ENCODE measurements around the gene CTIF. TPM values are rescaled to one million over a fixed set of nuclear protein-coding genes. Genes with fewer than 3 reads are reported as not detected.

Gene CTIF
- total RNA-seq, 2 experiments from 2014 or later = 0.06 to 0.38 TPM

DNA sequence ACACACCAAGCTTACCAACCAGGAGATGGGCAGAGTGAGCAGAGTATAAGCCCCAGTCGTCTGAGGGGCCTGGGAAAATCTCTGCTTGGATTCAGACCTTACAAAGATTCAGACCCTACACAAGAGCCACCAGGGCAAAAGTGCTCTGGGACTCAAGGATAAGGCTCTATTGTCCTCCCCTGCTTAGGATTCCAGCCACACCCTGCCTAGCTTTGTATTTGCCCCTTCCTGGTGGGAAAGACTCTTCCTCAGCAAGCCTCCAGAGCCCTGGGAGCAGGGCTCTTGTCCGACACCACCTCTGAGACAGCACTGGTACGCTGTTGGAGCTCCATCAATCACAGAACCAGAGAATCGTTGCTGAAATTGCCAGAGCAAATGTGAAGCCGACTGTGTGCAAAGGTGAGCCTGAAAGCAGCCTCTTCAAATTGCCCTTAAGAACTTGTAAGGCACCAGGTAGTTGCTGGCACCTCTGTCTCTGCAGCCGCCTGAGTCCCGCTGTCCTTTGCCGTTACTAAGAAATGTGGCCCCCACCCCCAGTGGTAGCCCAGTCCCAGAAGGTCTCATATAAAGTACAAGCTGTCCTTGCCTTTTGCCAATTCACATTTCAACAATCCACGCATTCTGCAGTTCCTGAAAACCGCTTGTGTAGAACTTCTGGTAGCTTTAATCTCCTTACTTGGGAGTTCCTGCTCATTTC is 148.7 kb downstream of the CTIF start:
- no peaks in the 10 kb centered on the region for H3K79me2 ChIP-seq (ENCODE audit: insufficient read depth, low read depth, low read length)
- no peaks in the 10 kb centered on the region for H3K36me3 ChIP-seq (ENCODE audit: insufficient read depth, low read length)
- H3K9me2 ChIP-seq (ENCODE audit: insufficient read depth, low read length) = no peaks in the 10 kb centered on the region
- H3K9me3 ChIP-seq (ENCODE audit: low read length) = no peaks in the 10 kb centered on the region
- H3K4me3 ChIP-seq (ENCODE audit: low read depth, low read length, poor library complexity, severe bottlenecking) = no peak overlapping the region
- BruUV-seq (replicated peaks) = no TSS peak
- H4K20me1 ChIP-seq (ENCODE audit: insufficient read depth, low read length) = no peaks in the 10 kb centered on the region
- ChIA-PET CTCF (ENCODE audit: unreplicated experiment) (no interaction called here), POLR2A (no interaction called here)
- TF ChIP-seq EZH2phosphoT487 (IDR thresholded peaks at IDR 0.05; ENCODE audit: borderline replicate concordance, low read depth, low read length) = no peak
- TF ChIP-seq, protein P1, sequence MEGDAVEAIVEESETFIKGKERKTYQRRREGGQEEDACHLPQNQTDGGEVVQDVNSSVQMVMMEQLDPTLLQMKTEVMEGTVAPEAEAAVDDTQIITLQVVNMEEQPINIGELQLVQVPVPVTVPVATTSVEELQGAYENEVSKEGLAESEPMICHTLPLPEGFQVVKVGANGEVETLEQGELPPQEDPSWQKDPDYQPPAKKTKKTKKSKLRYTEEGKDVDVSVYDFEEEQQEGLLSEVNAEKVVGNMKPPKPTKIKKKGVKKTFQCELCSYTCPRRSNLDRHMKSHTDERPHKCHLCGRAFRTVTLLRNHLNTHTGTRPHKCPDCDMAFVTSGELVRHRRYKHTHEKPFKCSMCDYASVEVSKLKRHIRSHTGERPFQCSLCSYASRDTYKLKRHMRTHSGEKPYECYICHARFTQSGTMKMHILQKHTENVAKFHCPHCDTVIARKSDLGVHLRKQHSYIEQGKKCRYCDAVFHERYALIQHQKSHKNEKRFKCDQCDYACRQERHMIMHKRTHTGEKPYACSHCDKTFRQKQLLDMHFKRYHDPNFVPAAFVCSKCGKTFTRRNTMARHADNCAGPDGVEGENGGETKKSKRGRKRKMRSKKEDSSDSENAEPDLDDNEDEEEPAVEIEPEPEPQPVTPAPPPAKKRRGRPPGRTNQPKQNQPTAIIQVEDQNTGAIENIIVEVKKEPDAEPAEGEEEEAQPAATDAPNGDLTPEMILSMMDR (conservative IDR thresholded peaks at IDR 0.05; ENCODE audit: low read length) = no peak
- no peak overlapping the region for H3K27ac ChIP-seq (ENCODE audit: low read depth, low read length, poor library complexity, severe bottlenecking)
- intact Hi-C loops (cut with micrococcal nuclease; ENCODE audit: unreplicated experiment) = no loop called here
- H2AFZ ChIP-seq (ENCODE audit: low read length) = no peak overlapping the region
- DNase-seq (ENCODE audit: low spot score) = no peak
- H3K4me2 ChIP-seq (ENCODE audit: low read length) = no peak overlapping the region
- H3K4me1 ChIP-seq (ENCODE audit: insufficient read depth, low read length, poor library complexity, severe bottlenecking) = no peaks in the 10 kb centered on the region

DNA sequence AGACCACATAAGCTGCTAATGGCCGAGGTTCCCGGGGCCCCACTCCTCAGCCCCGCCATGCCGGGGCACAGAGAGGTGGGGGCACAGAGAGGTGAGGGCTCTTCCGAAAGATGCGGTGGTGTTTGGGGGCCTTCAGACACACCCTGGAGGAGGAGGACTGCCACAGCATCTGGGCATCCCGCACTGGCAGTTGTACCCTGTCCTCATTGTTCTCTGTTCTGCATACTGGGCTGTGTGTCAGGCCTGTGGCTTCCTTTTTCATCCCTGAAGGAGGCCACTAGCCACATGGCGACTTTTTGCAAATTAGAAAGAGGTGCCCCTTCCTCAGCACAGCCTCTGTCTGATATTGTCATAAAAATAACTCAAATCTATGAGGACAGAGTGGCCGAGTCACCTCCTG is 150.1 kb downstream of the CTIF start:
- POLR2A ChIA-PET = no interaction called here

GRCh38 chr18:48689548-48689947 is 150.7 kb downstream of the CTIF start:
- Histone ChIP-seq H3K9me3 (ENCODE audit: low read length) (no peaks in the 10 kb centered on the region), H4K20me1 (ENCODE audit: insufficient read depth, low read length) (no peaks in the 10 kb centered on the region), H2AFZ (ENCODE audit: low read length) (no peak overlapping the region), H3K4me3 (ENCODE audit: low read depth, low read length, poor library complexity, severe bottlenecking) (no peak overlapping the region), H3K36me3 (ENCODE audit: insufficient read depth, low read length) (no peaks in the 10 kb centered on the region), H3K4me1 (ENCODE audit: insufficient read depth, low read length, poor library complexity, severe bottlenecking) (no peaks in the 10 kb centered on the region), H3K9me2 (ENCODE audit: insufficient read depth, low read length) (no peaks in the 10 kb centered on the region), H3K79me2 (ENCODE audit: insufficient read depth, low read depth, low read length) (no peaks in the 10 kb centered on the region), H3K4me2 (ENCODE audit: low read length) (no peak overlapping the region), H3K27ac (ENCODE audit: low read depth, low read length, poor library complexity, severe bottlenecking) (no peak overlapping the region)
- no TSS peak for BruUV-seq (replicated peaks)
- POLR2A ChIA-PET = no interaction called here
- TF ChIP-seq, protein P1 (conservative IDR thresholded peaks at IDR 0.05; ENCODE audit: low read length) = no peak
- TF ChIP-seq EZH2phosphoT487 (IDR thresholded peaks at IDR 0.05; ENCODE audit: borderline replicate concordance, low read depth, low read length) = no peak
- CTCF ChIA-PET (ENCODE audit: unreplicated experiment) = no interaction called here
- no peak for DNase-seq (ENCODE audit: low spot score)
- intact Hi-C loops (cut with micrococcal nuclease; ENCODE audit: unreplicated experiment) = no loop called here

More for the DNA sequence above, 150.1 kb downstream of the CTIF start:
- DNase-seq (ENCODE audit: low spot score) = no peak
- Histone ChIP-seq H3K36me3 (ENCODE audit: insufficient read depth, low read length) (no peaks in the 10 kb centered on the region), H3K9me2 (ENCODE audit: insufficient read depth, low read length) (no peaks in the 10 kb centered on the region), H3K27ac (ENCODE audit: low read depth, low read length, poor library complexity, severe bottlenecking) (no peak overlapping the region), H3K79me2 (ENCODE audit: insufficient read depth, low read depth, low read length) (no peaks in the 10 kb centered on the region), H3K4me1 (ENCODE audit: insufficient read depth, low read length, poor library complexity, severe bottlenecking) (no peaks in the 10 kb centered on the region), H3K4me2 (ENCODE audit: low read length) (no peak overlapping the region), H3K4me3 (ENCODE audit: low read depth, low read length, poor library complexity, severe bottlenecking) (no peak overlapping the region), H4K20me1 (ENCODE audit: insufficient read depth, low read length) (no peaks in the 10 kb centered on the region), H3K9me3 (ENCODE audit: low read length) (no peaks in the 10 kb centered on the region), H2AFZ (ENCODE audit: low read length) (no peak overlapping the region)
- BruUV-seq (replicated peaks) = no TSS peak
- no peak for TF ChIP-seq EZH2phosphoT487 (IDR thresholded peaks at IDR 0.05; ENCODE audit: borderline replicate concordance, low read depth, low read length)
- TF ChIP-seq, protein P1 (conservative IDR thresholded peaks at IDR 0.05; ENCODE audit: low read length) = no peak
- CTCF ChIA-PET (ENCODE audit: unreplicated experiment) = no interaction called here
- intact Hi-C loops (cut with micrococcal nuclease; ENCODE audit: unreplicated experiment) = no loop called here

All from OCI-LY7 (cell line).